GM19397 (cell line): ENCODE measurements around the gene CTSZ.
"Not testable (repeated sequence)": the region's sequence is repeated elsewhere in the genome, so short reads cannot be mapped to it uniquely, and the experiment has no call there.

ENCODE experiments used
- ATAC-seq: cut with Tn5 transposase; IDR thresholded peaks from one replicate; pipeline ENCODE4 v1.9.1; 2021; ENCODE audit warnings: mild to moderate bottlenecking, moderate library complexity; ENCODE audit not compliant: unreplicated experiment

Gene CTSZ

DNA sequence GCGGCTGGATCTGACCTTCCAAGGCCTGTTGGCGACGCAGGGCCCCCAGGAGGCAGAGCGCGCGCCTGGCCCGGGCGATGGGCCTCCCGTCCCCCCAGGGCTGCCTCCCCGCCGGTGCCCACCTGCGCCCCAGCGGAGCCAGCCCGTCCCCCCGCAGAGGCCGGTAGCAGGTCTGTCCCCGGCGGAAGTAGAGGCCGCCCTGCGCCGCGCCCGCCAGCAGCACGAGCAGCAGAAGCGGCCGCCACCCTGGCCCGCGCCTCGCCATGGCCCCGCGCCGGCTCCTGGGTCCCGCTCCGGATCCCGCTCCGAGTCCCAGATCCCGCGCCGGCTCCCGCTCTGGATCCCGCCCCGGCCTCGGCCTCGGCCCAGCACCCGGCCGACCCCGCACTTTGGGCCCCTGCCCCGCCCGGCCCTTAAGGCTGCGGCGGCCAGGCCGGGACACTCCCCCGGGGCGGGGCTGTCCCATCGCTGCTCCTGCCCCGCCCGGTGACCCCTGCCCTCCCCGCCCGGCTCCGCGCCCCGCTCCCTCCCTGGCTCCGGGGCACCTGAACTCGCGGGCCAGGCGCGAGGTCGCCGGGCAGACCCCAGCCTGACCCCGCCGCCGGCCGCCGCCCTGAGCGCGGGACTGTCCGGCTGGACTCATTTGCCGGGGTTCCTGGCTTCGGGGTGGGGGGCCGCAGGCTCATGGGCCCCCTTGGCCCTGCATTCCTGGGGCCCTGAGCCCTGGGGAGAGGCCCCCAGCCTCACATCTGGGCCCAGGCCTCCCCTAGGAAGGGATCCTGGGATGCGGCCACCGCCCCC lies at the start of gene CTSZ:
TSS of gene CTSZ (minus strand) at position 391 of the 801 bp plus-strand sequence. CDS start at position 265, 126 bp downstream.
- ATAC-seq = peak; percentile 25

DNA sequence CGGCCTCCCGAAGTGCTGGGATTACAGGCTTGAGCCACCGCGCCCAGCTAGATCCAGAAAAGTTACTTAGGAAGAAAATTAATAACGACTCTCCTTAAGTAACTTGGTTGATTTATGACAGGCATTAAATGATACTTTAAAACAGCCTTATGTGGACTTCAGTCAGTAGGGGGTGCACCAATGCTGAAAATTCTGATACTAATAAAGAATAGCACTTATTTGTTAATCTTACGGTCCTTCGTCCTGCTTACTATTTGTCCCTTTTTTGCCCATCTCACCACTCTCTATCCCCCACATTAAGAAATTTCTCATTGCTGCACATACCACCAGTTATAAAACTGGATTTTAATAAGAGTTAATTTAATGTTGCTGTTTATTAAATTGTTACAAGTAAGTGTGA lies 48.2 kb upstream of the CTSZ start:
- no peak for ATAC-seq

DNA sequence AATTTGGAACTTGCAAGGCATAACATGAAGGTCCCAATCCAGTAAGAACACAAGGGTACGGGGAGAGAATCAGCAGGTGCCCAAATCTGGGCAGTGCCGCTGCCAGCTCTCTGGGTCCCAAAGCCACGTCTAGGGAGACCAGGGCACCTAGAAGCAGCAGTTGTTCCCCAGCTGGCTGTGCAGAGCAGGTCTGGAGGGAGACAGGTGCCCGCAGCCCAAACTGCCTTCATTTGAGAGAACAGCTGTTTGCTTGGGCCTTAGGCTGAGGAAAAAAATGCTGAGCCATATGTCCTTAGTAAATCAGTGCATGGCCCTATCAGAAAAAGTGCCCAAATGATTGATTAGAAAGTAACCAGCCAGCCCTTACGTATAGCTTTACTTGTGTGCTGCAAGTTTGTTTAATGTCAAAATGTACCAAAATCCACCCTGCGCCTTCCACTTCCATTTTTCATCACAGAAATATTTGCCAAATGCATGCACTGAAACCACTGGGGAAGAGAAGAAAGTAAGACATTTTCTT lies 44.7 kb upstream of the CTSZ start:
- ATAC-seq = no peak

DNA sequence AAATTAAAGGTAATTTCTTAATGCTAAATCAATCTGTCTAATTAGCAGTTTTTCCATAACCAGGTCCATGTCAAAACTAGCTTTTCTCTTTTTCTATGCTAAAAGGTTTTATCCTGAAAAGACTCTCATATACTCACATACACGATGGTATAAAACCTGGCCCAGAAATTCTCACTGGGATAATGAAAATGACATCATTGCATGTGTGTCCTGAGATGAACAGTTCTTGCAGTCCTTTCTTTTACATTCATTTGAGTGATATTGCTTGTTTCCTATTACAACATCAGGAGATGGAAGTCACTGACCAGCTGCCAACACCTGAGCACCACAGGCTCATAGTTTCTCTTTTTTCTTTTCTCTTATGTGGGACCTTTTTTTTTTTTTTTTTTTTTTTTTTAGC lies 43.4 kb upstream of the CTSZ start:
- ATAC-seq = no peak

DNA sequence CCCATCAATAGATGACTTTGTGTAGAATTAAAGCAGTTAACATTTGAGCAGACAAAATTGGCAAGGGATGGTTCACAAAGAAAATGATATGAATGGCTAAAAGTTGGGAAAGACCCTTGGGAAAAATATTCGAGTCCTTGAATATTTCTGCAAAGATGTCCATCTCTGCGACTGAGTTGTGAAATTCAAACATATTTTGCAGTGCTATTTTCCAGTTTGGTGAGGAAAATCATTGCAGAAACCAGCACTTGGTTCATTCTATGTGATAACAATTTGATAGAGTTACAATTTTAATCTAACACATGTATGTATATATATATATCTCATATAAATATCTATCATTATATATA lies 41.6 kb upstream of the CTSZ start:
- ATAC-seq = no peak

DNA sequence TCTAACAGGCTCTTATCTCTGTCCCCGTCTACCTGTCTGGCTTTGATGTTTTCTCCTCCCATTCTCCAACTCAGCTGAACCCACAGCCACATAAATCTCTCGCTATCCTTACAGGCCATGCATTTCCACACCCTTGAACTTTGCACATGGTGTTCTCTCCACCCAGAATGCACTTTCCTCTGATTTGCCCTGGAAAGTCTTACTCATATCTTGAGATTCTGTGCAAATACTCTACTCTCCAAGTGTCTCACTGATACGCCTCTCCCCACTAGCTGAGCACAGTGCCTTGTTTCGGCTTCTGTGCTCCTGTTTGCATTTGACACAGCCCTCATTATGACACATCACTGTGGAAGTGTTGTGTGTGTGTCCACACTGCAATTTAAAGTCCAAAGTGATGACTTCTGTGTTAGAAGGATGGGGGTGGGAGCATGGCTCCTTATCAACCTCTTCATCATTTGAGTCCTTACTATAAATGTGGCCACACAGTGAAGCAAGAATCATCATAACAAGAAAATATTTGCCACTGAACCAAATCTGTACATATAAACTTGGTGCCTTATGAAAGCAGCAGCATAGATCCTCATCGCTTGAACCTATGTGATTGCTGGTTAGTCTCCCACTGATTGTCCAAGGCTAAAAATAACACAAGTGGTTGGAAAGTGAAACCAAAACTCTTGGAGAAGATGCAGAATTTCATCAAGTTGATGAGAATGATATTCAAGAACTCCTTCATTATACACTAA lies 41.1 kb upstream of the CTSZ start:
- no peak for ATAC-seq

DNA sequence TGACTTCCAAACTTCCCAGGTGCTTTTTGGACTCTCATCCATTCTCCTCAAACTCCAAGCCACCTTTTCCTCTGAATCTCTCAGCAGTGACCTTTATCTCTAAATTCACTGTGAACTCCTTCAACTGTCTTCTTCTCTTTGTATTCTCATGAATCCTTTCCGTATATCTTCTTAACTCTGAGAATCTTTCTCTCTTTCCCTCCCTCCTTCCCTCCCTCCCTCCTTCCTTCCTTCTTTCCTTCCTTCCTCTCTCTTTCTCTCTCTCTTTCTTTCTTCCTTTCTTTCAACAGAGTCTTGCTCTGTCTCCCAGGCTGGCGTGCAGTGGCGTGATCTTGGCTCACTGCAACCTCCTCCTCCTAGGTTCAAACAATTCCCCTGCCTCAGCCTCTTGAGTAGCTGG lies 39.8 kb upstream of the CTSZ start:
- ATAC-seq = no peak

DNA sequence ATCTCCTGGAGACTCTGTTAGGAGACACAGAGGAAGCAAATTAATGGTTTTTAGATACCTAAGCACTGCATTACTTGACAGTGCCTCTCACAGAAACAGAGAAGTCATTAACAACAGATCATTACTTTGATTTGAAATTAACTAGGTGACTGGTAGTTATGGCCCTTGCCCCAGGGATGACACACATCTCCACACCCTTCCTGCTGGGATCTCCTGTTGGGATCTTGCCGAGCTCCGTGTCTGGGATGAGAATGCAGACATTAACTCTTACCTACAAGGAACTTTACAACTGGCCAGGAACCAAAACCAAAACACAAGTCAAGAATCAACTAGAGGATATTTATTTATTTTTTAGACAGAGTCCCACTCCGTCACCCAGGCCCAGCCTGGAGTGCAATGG lies 37.7 kb upstream of the CTSZ start:
- no peak for ATAC-seq

DNA sequence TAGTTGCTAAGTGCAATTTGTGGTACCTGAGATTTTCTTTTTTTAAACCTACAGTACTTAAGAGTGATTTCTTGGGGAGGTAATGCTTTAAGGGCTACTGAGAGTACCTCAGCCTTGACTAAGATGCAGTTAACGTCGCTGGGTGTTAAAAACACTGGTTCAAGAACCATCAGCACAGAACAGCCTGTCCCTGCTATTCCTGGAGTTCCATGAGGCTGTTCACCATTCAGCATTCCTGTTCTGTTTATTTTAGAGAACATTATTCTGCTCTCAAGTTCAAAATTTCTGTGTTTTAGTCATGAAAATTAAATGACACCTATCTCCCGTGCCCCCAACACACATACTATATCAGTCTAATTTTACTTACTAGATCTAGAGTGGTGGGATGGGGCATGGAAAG lies 37.2 kb upstream of the CTSZ start:
- ATAC-seq = no peak

DNA sequence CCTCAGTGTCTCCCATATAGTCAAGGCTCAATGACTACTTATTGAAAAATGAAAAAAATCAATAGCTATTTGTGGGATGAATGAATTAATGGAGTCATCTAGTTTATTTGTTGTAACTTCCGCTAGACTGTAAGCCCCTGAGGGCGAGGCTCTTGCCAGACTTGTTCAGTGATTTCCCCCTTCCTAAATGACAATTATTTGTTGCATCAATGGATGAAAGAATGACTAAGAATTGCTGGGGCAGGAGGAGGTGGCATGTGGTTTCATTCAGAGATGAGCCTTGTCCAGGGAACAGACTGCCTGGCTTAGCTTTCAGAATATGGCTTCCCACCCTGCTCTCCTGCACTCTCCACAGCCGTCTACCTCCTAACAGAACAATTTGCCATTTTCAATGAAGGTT lies 36.6 kb upstream of the CTSZ start:
- no peak for ATAC-seq

DNA sequence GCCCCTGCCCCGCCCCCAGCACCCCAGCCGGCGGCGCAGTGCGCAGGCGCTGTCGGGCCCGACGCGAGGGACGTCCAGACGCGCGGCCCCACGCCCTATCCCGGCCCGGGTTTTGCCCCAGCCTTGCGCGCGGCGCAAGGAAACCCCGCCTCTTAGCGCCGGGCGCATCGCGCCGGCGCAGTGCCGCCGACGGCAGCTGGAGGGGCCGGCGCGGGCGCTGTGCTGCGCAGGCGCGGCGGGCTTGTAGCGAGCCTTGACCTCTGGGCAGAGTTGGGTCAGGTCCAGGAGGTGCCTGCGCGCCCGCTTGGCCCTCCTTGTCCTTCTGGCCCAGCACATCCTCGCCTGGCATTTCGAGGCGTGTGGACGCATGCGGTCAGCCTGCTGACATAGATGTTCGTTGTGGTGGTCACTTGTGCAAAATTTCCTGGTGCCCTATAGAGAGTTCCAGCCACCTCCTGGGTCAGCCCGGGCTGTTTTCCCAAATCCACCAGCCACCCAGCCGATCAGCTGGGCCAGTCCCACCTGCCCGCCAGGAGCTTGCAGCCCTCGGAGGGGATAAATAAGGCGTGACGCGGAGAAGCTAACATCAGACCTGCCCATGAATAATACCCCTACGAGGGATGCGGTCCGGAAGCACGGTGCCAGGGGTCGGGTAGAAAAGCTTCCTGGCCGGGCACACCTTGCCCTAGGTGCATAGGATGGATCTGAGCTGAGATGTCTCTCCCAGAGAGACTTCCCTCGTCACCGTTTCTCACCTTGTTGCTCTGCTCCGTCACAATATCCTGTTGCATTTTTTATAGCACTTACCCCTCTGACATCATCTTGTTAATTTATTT lies 36.0 kb upstream of the CTSZ start:
- ATAC-seq = peak; percentile 94

DNA sequence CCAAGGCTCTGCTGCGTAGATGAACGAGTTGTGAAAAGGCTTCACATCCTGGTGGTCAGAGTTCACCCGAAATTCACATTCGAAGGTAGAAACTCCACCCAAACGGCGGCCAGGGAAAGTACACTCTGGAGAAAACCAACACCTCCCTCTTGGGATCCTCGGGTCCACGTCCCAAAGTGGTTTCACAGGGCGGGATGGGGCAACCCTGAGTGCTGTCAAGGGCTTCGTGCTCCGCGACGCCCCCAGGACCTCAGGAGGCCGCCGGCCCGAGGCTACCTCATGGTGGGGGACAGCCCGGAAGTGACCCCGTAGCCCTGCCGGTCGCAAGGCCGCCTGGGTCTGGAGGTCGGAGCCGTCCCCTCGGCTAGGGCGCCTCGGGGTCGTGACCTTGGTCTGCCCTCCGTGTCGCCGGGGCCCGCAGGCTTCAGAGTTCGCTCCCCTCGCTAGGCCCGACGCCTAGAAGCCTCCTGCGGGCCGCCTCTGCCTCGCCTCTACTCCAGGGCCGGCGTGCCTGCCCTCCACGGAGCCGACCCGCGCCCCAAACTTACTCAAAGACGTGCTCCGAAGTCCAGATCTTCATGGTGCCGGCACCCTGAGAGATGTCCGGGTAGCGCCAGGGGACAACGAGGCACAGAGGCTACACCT lies 35.2 kb upstream of the CTSZ start, which contains the start of gene PRELID3B:
TSS of gene PRELID3B (minus strand) at position 636 of the 645 bp plus-strand sequence. CDS start at position 580, 56 bp downstream.
- ATAC-seq = peak; percentile 33

DNA sequence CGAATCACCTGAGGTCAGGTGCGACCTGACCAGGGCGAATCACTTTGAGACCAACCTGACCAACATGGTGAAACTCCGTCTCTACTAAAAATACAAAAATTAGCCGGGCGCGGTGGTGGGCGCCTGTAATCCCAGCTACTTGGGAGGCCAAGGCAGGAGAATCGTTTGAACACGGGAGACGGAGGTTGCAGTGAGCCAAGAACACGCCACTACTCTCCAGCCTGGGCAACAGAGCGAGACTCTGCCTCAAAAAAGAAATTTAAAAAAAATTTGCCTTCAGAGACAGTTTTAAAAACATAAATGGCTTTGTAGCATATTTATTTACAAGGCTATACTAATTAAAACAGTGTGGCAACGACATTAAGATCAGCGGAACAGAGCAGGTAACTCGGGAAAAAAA lies 34.4 kb upstream of the CTSZ start:
- ATAC-seq = not testable (repeated sequence)

DNA sequence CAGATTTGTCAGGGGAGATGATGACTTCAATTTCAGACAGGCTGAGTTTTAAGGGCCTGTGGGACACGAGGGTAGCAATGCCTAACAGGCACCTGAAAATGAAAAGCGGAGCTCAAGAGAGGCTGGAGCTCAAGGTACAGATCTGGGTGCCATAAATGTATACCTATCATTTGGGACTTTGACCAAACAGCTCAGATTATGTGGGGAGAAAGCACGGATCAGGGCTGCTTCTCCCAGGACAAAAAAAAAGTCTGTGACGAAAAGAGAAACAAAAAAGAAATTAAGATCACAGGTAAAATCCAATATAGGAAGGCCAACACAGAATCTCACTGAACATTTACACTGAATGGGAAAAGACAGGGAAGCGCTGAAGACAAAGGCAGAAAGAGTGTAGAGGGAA lies 33.6 kb upstream of the CTSZ start:
- ATAC-seq = no peak

DNA sequence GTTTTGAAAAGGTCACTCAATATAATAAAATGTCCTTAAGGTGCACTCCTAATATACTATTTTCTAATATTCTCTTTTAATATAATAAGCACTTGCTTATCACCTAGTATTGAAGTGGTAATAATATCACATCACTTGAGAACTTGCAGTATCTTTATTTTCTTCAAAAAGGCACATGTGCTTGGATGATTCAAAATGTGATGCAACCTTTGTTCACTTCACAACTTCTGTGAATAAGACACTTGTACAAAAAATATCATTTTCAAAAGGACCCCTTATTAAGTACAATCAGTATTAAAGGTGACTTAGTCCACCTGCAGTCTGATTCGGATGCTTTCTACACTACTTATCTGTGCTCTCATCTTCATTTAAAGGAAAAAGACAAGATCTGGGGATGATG lies 32.2 kb upstream of the CTSZ start:
- ATAC-seq = no peak

DNA sequence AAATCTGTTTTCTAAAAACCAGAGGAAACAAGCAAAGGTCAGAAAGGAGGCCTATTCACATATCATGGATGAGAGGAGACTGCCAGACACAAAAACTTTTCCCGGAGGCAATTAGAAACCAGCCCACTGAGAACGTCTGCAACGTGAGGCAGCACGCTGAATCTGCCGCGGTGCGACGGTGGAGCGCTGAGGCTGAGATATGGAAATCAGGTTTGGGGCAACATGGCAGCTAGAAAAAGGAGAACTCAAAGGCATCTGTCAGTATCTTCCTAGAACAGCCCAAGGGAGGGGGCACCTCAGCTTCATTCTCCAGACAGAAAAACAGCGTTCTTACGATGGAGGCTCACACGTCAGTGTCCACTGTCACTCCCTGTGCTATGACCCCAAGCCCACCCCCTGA lies 30.3 kb upstream of the CTSZ start:
- no peak for ATAC-seq

DNA sequence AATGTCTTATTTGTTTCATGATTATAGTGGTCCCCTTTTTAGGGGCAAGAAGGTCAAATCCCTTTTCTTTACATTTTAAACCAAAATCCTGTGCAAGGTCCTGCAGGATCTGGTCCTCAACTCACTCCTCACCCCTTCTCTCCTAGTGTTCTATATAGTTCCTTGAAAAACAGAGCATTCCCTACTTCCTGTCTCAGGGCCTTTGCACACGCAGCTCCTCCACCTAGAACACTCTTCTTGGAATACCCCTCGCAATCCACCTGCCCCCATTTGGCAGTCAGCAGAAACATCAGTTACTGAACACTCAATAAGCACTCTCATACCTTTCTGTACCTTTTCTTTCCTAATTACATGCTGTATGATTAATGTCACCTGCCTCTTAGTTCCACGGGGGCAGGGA lies 28.3 kb upstream of the CTSZ start:
- no peak for ATAC-seq

DNA sequence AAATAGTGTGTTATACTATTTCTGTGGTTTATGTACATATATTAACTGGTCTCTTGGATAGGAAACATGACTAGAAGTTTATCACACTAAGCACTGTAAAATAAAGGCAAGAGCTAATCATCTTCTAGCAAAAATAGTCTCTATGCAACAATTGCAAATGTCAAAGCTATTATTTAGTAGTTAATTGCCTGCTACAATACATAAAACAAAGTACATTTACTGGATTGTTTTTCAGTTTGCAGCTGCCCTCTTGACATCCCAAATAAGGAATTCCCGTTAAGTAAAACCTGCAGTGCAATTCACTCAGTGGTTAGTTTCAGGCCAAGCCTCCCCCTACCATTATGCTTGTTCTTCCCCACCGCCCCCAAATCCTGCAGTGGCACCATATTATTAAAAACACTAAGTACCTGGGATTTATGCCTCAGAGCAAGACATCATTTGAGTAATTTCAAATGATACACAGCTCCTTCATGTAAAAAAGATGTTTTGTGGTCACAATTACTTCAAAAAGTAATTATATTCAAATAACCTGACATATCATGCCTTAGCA lies 26.6 kb upstream of the CTSZ start:
- no peak for ATAC-seq

DNA sequence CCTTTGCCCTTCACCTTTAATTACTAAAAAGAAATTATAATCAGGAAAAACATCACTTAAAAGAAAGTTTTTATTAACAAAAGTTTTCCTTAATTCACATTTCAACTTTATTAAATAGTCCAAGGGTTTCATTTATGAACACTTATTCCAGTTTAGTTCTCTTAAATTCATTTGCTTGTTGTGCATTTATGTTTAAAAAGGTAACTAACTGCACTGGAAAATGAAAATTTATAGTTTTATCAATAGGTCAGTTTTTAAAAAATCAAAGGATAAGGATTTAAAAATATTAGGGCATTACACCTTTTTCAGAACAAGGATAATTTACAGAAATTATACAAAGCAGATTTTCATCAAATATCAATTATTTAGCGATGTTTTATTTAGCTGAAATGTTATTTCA lies 26.0 kb upstream of the CTSZ start:
- no peak for ATAC-seq

DNA sequence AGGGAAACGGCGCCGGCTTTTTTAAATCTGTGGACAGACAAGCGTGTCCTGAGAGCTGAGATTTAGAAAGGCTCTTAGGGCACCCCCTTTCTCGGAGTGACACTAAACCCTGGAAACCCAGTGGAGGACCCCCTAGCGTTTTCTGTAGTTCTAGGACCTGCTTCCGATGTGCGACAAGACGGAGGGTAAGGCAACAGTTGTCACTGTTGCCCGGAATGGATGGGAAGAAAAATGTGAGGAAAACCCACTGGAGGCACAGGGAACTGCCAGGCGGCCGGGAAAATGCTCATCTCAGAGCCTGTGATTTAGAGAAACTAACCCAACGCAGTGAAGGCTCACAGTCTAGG lies 25.6 kb upstream of the CTSZ start:
- ATAC-seq = no peak
